Measurements from ENCODE around the gene BIN1. TPM values are rescaled to one million over a fixed set of nuclear protein-coding genes. Genes with fewer than 3 reads are reported as not detected.

BIN1 gene
- total RNA-seq, 1 experiment from 2014 or later = 87.5 TPM

DNA sequence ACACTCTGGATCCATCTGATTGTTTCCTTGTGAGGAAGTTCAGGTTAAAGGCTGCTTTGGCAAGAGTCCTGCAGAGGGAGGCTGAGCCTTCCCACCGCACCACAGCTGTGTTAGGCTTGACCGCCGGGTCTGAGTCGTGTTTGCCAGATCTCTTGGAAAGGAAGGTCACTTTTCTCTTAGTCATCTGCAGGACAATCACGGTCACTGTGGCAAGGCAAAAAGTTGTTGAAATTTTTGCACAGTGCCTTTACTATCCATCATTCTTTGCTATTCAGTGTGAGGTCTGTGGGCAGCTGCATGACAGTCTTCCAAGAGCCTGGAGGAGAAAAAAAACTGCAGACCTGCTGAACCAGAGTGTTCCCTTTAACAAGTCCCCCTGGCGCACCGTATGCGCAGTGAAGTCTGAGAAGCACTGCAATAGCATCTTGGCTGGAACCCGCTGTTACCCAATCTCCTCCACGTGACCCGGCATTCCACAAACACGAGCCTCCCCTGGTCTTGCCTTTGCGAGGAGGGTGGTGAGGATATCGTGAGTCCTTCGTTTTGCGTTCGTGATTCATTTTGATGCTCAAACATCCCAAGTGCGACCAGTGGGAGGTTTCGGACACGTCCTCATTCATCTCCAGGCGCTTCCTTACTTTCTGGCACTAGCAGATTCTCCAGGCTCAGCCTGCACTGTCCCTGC is 23.0 kb downstream of the BIN1 start:
- TSS peak; percentile 14 for BruUV-seq (replicated peaks)
- Histone ChIP-seq H3K9me3 (ENCODE audit: insufficient read depth, low read depth) (no peaks in the 10 kb centered on the region), H3K79me2 (ENCODE audit: low read depth) (peaks cover 78% of the 10 kb centered on the region), H3K36me3 (ENCODE audit: low read depth) (peaks cover 7% of the 10 kb centered on the region; the same call in 1 of the 2 replicates), H3K4me1 (replicated peaks; ENCODE audit: insufficient read depth) (peaks cover 35% of the 10 kb centered on the region), H3K27me3 (ENCODE audit: insufficient read depth, low read depth) (no peaks in the 10 kb centered on the region), H3K9me2 (ENCODE audit: insufficient read depth) (no peaks in the 10 kb centered on the region), H3K4me3 (no peak overlapping the region), H3K27ac (0 out of 2 replicates have a peak overlapping the region, but pooled peaks have one; percentile 7), H3K4me2 (no peak overlapping the region), H4K20me1 (ENCODE audit: insufficient read depth) (peaks cover 27% of the 10 kb centered on the region), H3F3A (ENCODE audit: insufficient read depth, low read depth) (peaks cover 21% of the 10 kb centered on the region), H2AFZ (no peak overlapping the region)
- peak; percentile 68 to 72 for DNase-seq
- POLR2A ChIA-PET (ENCODE audit: unreplicated experiment) = no interaction called here
- CTCF ChIA-PET = no interaction called here
- TF ChIP-seq CTCF (conservative IDR thresholded peaks at IDR 0.05) (0 out of 2 replicates have a peak, but pooled peaks have one; percentile 1), EZH2 (IDR thresholded peaks at IDR 0.05; ENCODE audit: low read depth) (no peak)
- intact Hi-C loops (cut with micrococcal nuclease; ENCODE audit: unreplicated experiment) = loop anchor here (2.0 to 5.0 kb wide), 2 partner anchors 19 to 63 kb away; no protein-coding TSS in a partner anchor

GRCh38 chr2:127082974-127083373 is 24.0 kb downstream of the BIN1 start:
- CTCF ChIA-PET = no interaction called here
- Histone ChIP-seq H3K4me3 (no peak overlapping the region), H3K27me3 (ENCODE audit: insufficient read depth, low read depth) (no peaks in the 10 kb centered on the region), H4K20me1 (ENCODE audit: insufficient read depth) (peaks cover 34% of the 10 kb centered on the region), H3K9me2 (ENCODE audit: insufficient read depth) (no peaks in the 10 kb centered on the region), H3K9me3 (ENCODE audit: insufficient read depth, low read depth) (no peaks in the 10 kb centered on the region), H3K4me2 (no peak overlapping the region), H3K79me2 (ENCODE audit: low read depth) (peaks cover 80% of the 10 kb centered on the region), H3K36me3 (ENCODE audit: low read depth) (peaks cover 7% of the 10 kb centered on the region; the same call in 1 of the 2 replicates), H2AFZ (no peak overlapping the region), H3K27ac (no peak overlapping the region), H3F3A (ENCODE audit: insufficient read depth, low read depth) (peaks cover 21% of the 10 kb centered on the region), H3K4me1 (replicated peaks; ENCODE audit: insufficient read depth) (peaks cover 35% of the 10 kb centered on the region)
- intact Hi-C loops (cut with micrococcal nuclease; ENCODE audit: unreplicated experiment) = loop anchor here (5.0 kb wide), 1 partner anchor 64 kb away; no protein-coding TSS in a partner anchor
- POLR2A ChIA-PET (ENCODE audit: unreplicated experiment) = no interaction called here
- no peak for DNase-seq
- no TSS peak for BruUV-seq (replicated peaks)
- TF ChIP-seq EZH2 (IDR thresholded peaks at IDR 0.05; ENCODE audit: low read depth) = no peak
- no peak for TF ChIP-seq CTCF (conservative IDR thresholded peaks at IDR 0.05)

DNA sequence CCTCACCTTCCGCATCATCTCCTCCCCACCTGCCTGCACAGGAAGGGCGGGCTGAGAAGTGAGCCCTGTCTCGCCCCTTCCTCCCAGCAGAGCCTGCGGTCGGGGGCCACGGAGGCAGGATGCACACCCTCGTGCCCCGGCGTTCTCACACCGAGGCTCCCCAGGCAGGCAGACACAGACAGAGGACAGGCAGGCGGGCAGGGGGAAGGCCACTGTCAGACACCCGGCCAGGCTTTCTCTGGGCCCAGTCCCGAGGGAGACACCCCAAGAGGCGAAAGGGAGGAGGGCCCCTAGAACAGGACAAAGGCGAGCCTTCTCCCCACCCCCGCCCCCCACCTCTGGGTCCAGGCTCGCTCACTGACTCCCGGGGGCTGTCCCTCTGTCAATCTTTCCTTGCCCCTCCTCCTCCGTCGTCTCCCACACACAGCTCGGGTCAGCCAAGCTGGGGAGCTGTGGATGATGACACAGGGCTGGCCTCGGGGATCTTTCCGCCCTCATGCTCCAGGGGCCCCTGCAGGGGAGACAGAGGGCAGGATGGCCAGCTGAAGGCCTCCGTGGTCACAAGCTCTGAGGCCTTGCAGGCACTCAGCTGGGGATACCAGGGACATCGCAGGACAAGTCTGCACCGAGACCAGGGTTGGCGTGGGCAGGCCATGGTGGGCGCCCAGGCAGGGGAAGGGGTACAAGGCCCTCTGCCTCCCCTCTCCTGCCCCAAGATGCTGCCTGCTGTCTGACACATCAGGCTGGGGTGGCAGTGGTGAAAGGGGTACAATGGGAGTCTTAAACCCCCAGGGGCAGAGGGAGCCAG is 24.9 kb downstream of the BIN1 start:
- Histone ChIP-seq H3F3A (ENCODE audit: insufficient read depth, low read depth) (peaks cover 21% of the 10 kb centered on the region), H3K79me2 (ENCODE audit: low read depth) (peaks cover 84% of the 10 kb centered on the region), H3K9me3 (ENCODE audit: insufficient read depth, low read depth) (no peaks in the 10 kb centered on the region), H3K36me3 (ENCODE audit: low read depth) (peaks cover 7% of the 10 kb centered on the region; the same call in 1 of the 2 replicates), H3K27ac (no peak overlapping the region), H3K27me3 (ENCODE audit: insufficient read depth, low read depth) (no peaks in the 10 kb centered on the region), H4K20me1 (ENCODE audit: insufficient read depth) (peaks cover 38% of the 10 kb centered on the region), H3K9me2 (ENCODE audit: insufficient read depth) (no peaks in the 10 kb centered on the region), H3K4me2 (no peak overlapping the region), H3K4me1 (replicated peaks; ENCODE audit: insufficient read depth) (peaks cover 35% of the 10 kb centered on the region), H3K4me3 (no peak overlapping the region), H2AFZ (no peak overlapping the region)
- no peak for DNase-seq
- BruUV-seq (replicated peaks) = no TSS peak
- intact Hi-C loops (cut with micrococcal nuclease; ENCODE audit: unreplicated experiment) = loop anchor here (5.0 kb wide), 1 partner anchor 65 kb away; no protein-coding TSS in a partner anchor
- ChIA-PET POLR2A (ENCODE audit: unreplicated experiment) (no interaction called here), CTCF (interaction anchor here (0.6 kb wide), 1 partner anchor 85 kb away, joined by 3 read pairs; no protein-coding TSS in a partner anchor)
- TF ChIP-seq EZH2 (IDR thresholded peaks at IDR 0.05; ENCODE audit: low read depth) = no peak
- no peak for TF ChIP-seq CTCF (conservative IDR thresholded peaks at IDR 0.05)

Measured in PC-9 (cell line).